ENCODE results near the gene ATP2B1. TPM values are rescaled to one million over a fixed set of nuclear protein-coding genes. Genes with fewer than 3 reads are reported as not detected.

ATP2B1 gene
- total RNA-seq, 2 experiments from 2014 or later = 10.8 to 13.0 TPM

GRCh38 chr12:89567691-89568239 is 140.9 kb downstream of the ATP2B1 start:
- Mint-ChIP-seq H3K4me1 (ENCODE audit: low read depth) (peaks cover 3% of the 10 kb centered on the region), H3K27me3 (ENCODE audit: low read depth) (no peaks in the 10 kb centered on the region), H3K9me3 (no peaks in the 10 kb centered on the region), H3K4me3 (no peak overlapping the region), H3K36me3 (ENCODE audit: low read depth) (no peaks in the 10 kb centered on the region), H3K27ac (no peak overlapping the region)
- no peak for DNase-seq
- intact Hi-C loops (cut with micrococcal nuclease) = loop anchor here (10.0 kb wide), 1 partner anchor 947 kb away; no protein-coding TSS in a partner anchor
- CTCF ChIA-PET = no interaction called here

- no peak overlapping the region for H3K27ac Mint-ChIP-seq
- CTCF ChIA-PET = no interaction called here
- peaks cover 3% of the 10 kb centered on the region for H3K4me1 Mint-ChIP-seq (ENCODE audit: low read depth)
- intact Hi-C loops (cut with micrococcal nuclease) = loop anchor here (10.0 kb wide), 1 partner anchor 948 kb away; no protein-coding TSS in a partner anchor
- no peaks in the 10 kb centered on the region for H3K9me3 Mint-ChIP-seq
- H3K27me3 Mint-ChIP-seq (ENCODE audit: low read depth) = no peaks in the 10 kb centered on the region
- H3K4me3 Mint-ChIP-seq = no peak overlapping the region
- H3K36me3 Mint-ChIP-seq (ENCODE audit: low read depth) = no peaks in the 10 kb centered on the region
- no peak for DNase-seq
These were observed 142.0 kb downstream of the ATP2B1 start for GRCh38 chr12:89566615-89567014.

GRCh38 chr12:89565002-89565401 is 143.6 kb downstream of the ATP2B1 start:
- DNase-seq = no peak
- CTCF ChIA-PET = interaction anchor here (0.7 kb wide), 1 partner anchor 951 kb away, joined by 7 read pairs; no protein-coding TSS in a partner anchor
- H3K36me3 Mint-ChIP-seq (ENCODE audit: low read depth) = no peaks in the 10 kb centered on the region
- H3K27ac Mint-ChIP-seq = no peak overlapping the region
- H3K27me3 Mint-ChIP-seq (ENCODE audit: low read depth) = no peaks in the 10 kb centered on the region
- peaks cover 3% of the 10 kb centered on the region for H3K4me1 Mint-ChIP-seq (ENCODE audit: low read depth)
- intact Hi-C loops (cut with micrococcal nuclease) = loop anchor here (10.0 kb wide), 1 partner anchor 950 kb away; no protein-coding TSS in a partner anchor
- no peaks in the 10 kb centered on the region for H3K9me3 Mint-ChIP-seq
- no peak overlapping the region for H3K4me3 Mint-ChIP-seq

GRCh38 chr12:89559753-89560152 is 148.9 kb downstream of the ATP2B1 start:
- Mint-ChIP-seq H3K4me3 (no peak overlapping the region), H3K27ac (no peak overlapping the region), H3K36me3 (ENCODE audit: low read depth) (no peaks in the 10 kb centered on the region), H3K4me1 (ENCODE audit: low read depth) (no peaks in the 10 kb centered on the region), H3K9me3 (no peaks in the 10 kb centered on the region), H3K27me3 (ENCODE audit: low read depth) (peaks cover 2% of the 10 kb centered on the region)
- intact Hi-C loops (cut with micrococcal nuclease) = loop anchor here (10.0 kb wide), 1 partner anchor 955 kb away; no protein-coding TSS in a partner anchor
- CTCF ChIA-PET = interaction anchor here (2.7 kb wide), 1 partner anchor 16 kb away, joined by 7 read pairs; no protein-coding TSS in a partner anchor
- no peak for DNase-seq

GRCh38 chr12:89556976-89557375 is 151.7 kb downstream of the ATP2B1 start:
- Mint-ChIP-seq H3K27ac (no peak overlapping the region), H3K4me3 (no peak overlapping the region), H3K36me3 (ENCODE audit: low read depth) (no peaks in the 10 kb centered on the region), H3K4me1 (ENCODE audit: low read depth) (no peaks in the 10 kb centered on the region), H3K27me3 (ENCODE audit: low read depth) (peaks cover 2% of the 10 kb centered on the region), H3K9me3 (no peaks in the 10 kb centered on the region)
- DNase-seq = no peak
- intact Hi-C loops (cut with micrococcal nuclease) = no loop called here
- CTCF ChIA-PET = no interaction called here

- Mint-ChIP-seq H3K27ac (no peak overlapping the region), H3K4me1 (ENCODE audit: low read depth) (no peaks in the 10 kb centered on the region), H3K4me3 (no peak overlapping the region), H3K27me3 (ENCODE audit: low read depth) (no peaks in the 10 kb centered on the region), H3K36me3 (ENCODE audit: low read depth) (no peaks in the 10 kb centered on the region), H3K9me3 (no peaks in the 10 kb centered on the region)
- intact Hi-C loops (cut with micrococcal nuclease) = no loop called here
- DNase-seq = no peak
- CTCF ChIA-PET = interaction anchor here (0.6 kb wide), 1 partner anchor 262 kb away, joined by 3 read pairs; no protein-coding TSS in a partner anchor
These were observed 156.3 kb downstream of the ATP2B1 start for GRCh38 chr12:89552376-89552775.

- H3K27ac Mint-ChIP-seq = no peak overlapping the region
These were observed 156.9 kb downstream of the ATP2B1 start for GRCh38 chr12:89551747-89552146.

GRCh38 chr12:89547101-89547500 is 161.5 kb downstream of the ATP2B1 start:
- intact Hi-C loops (cut with micrococcal nuclease) = loop anchor here (10.0 kb wide), 1 partner anchor 788 kb away; no protein-coding TSS in a partner anchor
- Mint-ChIP-seq H3K27ac (no peak overlapping the region), H3K4me1 (ENCODE audit: low read depth) (peaks cover 4% of the 10 kb centered on the region), H3K4me3 (no peak overlapping the region), H3K36me3 (ENCODE audit: low read depth) (no peaks in the 10 kb centered on the region), H3K27me3 (ENCODE audit: low read depth) (no peaks in the 10 kb centered on the region), H3K9me3 (no peaks in the 10 kb centered on the region)
- no peak for DNase-seq
- CTCF ChIA-PET = interaction anchor here (1.1 kb wide), 1 partner anchor 556 kb away, joined by 4 read pairs; no protein-coding TSS in a partner anchor

More at GRCh38 chr12:89551747-89552146, 156.9 kb downstream of the ATP2B1 start:
- no peaks in the 10 kb centered on the region for H3K4me1 Mint-ChIP-seq (ENCODE audit: low read depth)
- H3K9me3 Mint-ChIP-seq = no peaks in the 10 kb centered on the region
- H3K27me3 Mint-ChIP-seq (ENCODE audit: low read depth) = no peaks in the 10 kb centered on the region
- no peaks in the 10 kb centered on the region for H3K36me3 Mint-ChIP-seq (ENCODE audit: low read depth)
- CTCF ChIA-PET = interaction anchor here (0.6 kb wide), 1 partner anchor 262 kb away, joined by 3 read pairs; no protein-coding TSS in a partner anchor
- intact Hi-C loops (cut with micrococcal nuclease) = no loop called here
- H3K4me3 Mint-ChIP-seq = no peak overlapping the region
- no peak for DNase-seq

- no peak overlapping the region for H3K27ac Mint-ChIP-seq
- no peaks in the 10 kb centered on the region for H3K9me3 Mint-ChIP-seq
- no peaks in the 10 kb centered on the region for H3K36me3 Mint-ChIP-seq (ENCODE audit: low read depth)
- no peaks in the 10 kb centered on the region for H3K27me3 Mint-ChIP-seq (ENCODE audit: low read depth)
- no peak for DNase-seq
- intact Hi-C loops (cut with micrococcal nuclease) = loop anchor here (10.0 kb wide), 1 partner anchor 789 kb away; no protein-coding TSS in a partner anchor
- H3K4me3 Mint-ChIP-seq = no peak overlapping the region
- H3K4me1 Mint-ChIP-seq (ENCODE audit: low read depth) = peaks cover 4% of the 10 kb centered on the region
- CTCF ChIA-PET = no interaction called here
These were observed 162.5 kb downstream of the ATP2B1 start for GRCh38 chr12:89546151-89546550.

GRCh38 chr12:89544681-89545184 is 163.9 kb downstream of the ATP2B1 start:
- H3K9me3 Mint-ChIP-seq = no peaks in the 10 kb centered on the region

GRCh38 chr12:89544022-89544421 is 164.6 kb downstream of the ATP2B1 start:
- Mint-ChIP-seq H3K27ac (no peak overlapping the region), H3K4me3 (no peak overlapping the region), H3K9me3 (no peaks in the 10 kb centered on the region), H3K27me3 (ENCODE audit: low read depth) (no peaks in the 10 kb centered on the region), H3K4me1 (ENCODE audit: low read depth) (peaks cover 4% of the 10 kb centered on the region), H3K36me3 (ENCODE audit: low read depth) (no peaks in the 10 kb centered on the region)
- CTCF ChIA-PET = interaction anchor here (0.5 to 3.2 kb wide), 21 partner anchors 11 to 1398 kb away, joined by 3 to 27 read pairs (median 4); no protein-coding TSS in a partner anchor
- intact Hi-C loops (cut with micrococcal nuclease) = loop anchor here (5.0 to 10.0 kb wide), 3 partner anchors 418 to 1413 kb away; partner anchors contain the start of gene CCER1
- DNase-seq = no peak

More at GRCh38 chr12:89544681-89545184, 163.9 kb downstream of the ATP2B1 start:
- intact Hi-C loops (cut with micrococcal nuclease) = loop anchor here (5.0 to 10.0 kb wide), 3 partner anchors 418 to 1413 kb away; partner anchors contain the start of gene CCER1
- H3K4me3 Mint-ChIP-seq = no peak overlapping the region
- H3K27me3 Mint-ChIP-seq (ENCODE audit: low read depth) = no peaks in the 10 kb centered on the region
- H3K36me3 Mint-ChIP-seq (ENCODE audit: low read depth) = no peaks in the 10 kb centered on the region
- CTCF ChIA-PET = interaction anchor here (0.6 to 3.2 kb wide), 10 partner anchors 11 to 1396 kb away, joined by 3 to 27 read pairs (median 4); no protein-coding TSS in a partner anchor
- peaks cover 4% of the 10 kb centered on the region for H3K4me1 Mint-ChIP-seq (ENCODE audit: low read depth)
- no peak overlapping the region for H3K27ac Mint-ChIP-seq
- no peak for DNase-seq

GRCh38 chr12:89542912-89543592 is 165.6 kb downstream of the ATP2B1 start:
- intact Hi-C loops (cut with micrococcal nuclease) = loop anchor here (1.0 to 10.0 kb wide), 12 partner anchors 158 to 1414 kb away; partner anchors contain the start of genes ATP2B1 and CCER1
- Mint-ChIP-seq H3K4me3 (no peak overlapping the region), H3K27ac (no peak overlapping the region), H3K36me3 (ENCODE audit: low read depth) (no peaks in the 10 kb centered on the region), H3K27me3 (ENCODE audit: low read depth) (no peaks in the 10 kb centered on the region), H3K9me3 (no peaks in the 10 kb centered on the region), H3K4me1 (ENCODE audit: low read depth) (peaks cover 4% of the 10 kb centered on the region)
- DNase-seq = peak; percentile 79
- CTCF ChIA-PET = interaction anchor here (0.7 to 3.2 kb wide), 23 partner anchors 16 to 1399 kb away, joined by 3 to 27 read pairs (median 3); no protein-coding TSS in a partner anchor
